GM18951 (cell line): ENCODE data around the gene SNX6.
"Not testable (repeated sequence)": the region's sequence is repeated elsewhere in the genome, so short reads cannot be mapped to it uniquely, and the experiment has no call there.

Experiments
- POLR2A ChIP-seq: IDR thresholded peaks from 4 replicates; pipeline ENCODE4 v1.6.1; 2011; ENCODE audit warnings: mild to moderate bottlenecking; ENCODE audit not compliant: insufficient read length, insufficient read depth; ENCODE audit errors: extremely low read depth
- in situ Hi-C: fragments of 300-500 bp; cut with MboI; formaldehyde crosslinking; loops from one replicate; pipeline ENCODE4 v1.12.0; 2022; ENCODE audit warnings: low sequenced_read_pairs, mixed read lengths, inconsistent platforms; ENCODE audit not compliant: unreplicated experiment

Gene SNX6

DNA sequence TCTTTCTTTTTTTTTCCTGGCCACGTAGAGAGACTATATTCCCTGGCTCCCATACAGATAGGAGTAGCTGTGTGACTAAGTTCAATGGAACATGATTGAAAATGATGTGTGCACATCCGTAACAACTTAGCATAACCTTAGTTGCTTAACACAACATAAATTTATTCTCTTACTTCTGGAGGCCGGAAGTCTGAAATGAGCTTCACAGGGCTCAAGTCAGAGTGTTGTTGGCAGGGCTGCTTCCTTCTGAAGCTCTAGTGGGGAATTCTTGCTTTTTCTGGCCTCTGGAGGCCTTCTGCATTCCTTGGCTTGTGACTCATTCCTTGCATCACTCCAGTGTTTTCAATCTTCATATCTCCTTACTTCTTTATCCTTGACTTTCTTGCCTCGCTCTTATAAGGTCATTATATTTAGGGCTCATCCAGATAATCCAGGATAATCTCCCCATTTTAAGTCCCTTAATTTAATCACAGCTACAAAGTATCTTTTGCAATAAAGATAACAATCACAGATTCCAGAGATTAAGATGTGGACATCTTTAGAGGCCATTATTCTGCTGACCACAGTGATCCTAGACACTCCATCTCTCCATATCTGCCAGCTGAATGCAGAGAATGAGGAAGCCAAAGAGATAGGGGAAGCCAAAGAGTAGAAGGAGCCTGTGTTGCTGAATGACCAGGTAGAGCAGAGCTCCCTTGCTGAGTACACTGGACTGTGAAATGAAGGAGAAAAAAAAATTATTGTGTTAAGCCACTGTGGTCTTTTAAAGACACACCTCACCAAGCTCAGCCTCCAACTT, 21.0 kb upstream of the SNX6 start:
- in situ Hi-C loops: no loop called here
- no peak for TF ChIP-seq POLR2A

DNA sequence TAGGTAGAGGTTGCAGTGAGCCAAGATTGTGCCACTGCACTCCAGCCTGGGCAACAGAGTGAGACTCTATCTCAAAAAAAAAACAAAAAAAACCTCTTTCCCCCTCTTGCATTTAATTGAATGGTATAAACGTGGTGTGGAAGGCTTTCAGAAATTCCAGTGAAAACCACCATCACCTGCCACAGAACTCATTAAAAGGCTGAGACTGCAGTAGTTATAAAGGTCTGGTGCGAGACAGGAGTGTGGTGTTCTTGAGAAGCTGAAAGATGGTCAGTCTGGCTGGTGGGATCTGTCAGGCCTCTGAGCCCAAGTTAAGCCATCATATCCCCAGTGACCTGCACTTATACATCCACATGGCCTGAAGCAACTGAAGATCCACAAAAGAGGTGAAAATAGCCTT, 20.1 kb upstream of the SNX6 start:
- in situ Hi-C loops: not testable (repeated sequence)

DNA sequence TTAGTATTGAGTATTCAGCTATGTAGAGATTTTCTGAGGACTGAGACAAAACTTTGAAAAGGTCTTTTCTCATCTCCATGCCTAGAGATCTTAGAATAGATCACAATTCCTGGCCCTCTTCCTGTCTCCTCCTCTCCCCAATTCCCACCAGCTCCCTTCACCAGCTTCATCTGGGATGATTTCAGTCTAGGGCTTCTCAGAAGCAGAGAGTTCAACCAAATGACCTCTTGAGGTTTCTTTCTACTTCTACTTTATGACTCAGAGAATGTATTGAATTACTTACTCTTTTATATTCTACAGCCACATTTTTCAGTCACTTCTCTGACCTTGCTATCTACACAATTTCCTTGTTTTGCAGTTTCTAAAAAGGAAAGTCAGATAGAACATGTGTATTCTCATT, 19.4 kb upstream of the SNX6 start:
- no peak for TF ChIP-seq POLR2A
- in situ Hi-C loops: no loop called here

DNA sequence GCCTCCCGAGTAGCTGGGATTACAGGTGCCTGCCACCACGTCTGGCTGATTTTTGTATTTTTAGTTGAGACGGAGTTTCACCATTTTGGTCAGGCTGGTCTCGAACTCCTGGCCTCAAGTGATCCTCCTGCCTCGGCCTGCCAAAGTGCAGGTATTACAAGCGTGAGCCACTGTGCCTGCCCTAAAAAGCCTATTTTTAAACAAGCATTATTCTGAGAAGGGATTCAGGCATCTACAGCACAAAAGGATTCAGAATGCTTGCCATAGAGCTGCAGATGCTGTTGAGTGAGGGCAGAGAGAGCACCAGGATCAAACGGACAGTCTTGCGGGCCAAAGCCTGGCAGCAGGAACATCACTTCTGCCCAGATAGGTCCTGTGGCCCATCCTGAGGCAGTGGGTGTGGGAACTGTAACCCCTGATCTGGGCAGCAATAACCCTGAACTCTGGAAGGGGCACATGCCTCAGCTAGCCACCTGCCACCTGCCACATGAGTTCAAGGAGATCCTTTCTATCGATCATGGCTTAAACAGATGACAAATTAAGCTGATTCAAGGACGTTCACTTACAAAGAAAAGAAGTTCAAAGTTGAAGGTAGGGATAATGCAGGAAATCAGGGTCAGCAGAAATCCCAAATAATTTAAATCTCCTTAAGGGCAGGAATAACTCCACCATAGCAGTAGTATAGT, 16.8 kb upstream of the SNX6 start:
- TF ChIP-seq POLR2A: no peak
- in situ Hi-C loops: no loop called here

DNA sequence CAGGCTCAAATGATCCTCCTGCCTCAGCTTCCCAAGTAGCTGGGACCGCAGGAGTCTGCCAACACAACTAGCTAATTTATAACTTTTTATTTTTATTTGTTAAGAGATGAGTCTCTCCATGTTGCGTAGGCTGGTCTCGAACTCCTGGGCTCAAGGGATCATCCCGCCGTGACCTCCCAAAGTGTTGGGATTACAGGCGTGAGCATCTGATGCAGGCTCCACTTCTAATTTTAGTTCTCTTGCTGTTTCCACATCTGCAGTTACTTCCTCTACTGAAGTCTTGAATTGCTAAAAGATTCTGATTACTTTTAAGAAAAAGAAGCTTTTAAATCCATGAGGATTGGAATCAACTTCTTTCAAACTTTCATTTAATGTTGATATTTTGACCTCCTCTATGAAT, 13.4 kb upstream of the SNX6 start:
- in situ Hi-C loops: no loop called here
- TF ChIP-seq POLR2A: no peak

DNA sequence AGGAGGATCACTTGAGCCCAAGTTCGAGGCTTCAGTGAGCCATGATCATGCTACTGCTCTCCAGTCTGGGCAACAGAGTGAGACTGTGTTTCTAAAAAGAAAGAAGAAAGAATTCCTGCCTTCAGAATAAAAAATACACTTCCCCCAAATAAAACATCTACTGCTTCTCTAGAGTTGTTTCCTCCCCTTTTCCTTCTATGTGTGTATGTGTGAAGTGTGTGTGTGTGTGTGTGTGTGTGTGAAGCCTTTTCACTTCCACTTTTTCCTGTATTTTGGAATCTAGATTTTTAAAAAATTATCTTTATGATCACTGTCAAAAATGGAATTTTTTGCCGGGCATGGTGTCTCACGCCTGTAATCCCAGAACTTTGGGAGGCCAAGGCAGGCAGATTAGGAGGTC, 12.6 kb upstream of the SNX6 start:
- no peak for TF ChIP-seq POLR2A
- in situ Hi-C loops: no loop called here

DNA sequence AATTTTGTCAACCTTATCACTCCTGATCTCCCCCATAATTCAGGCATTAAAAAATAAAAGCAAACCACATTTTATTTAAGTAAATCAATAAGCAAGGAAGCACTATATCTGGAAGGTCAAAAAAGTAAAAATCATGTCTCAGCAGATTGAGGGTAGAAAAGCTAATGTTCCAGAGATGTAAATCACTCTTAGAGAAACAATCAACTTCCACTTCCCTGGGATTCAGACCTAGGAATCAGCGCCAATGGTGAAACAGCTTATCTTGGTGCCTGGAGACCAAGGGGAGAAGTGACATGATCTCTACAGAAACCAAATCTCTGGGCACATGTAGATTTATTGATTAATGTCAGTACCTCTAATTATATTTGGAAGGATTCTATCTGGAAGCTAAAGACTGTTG, 10.9 kb upstream of the SNX6 start:
- TF ChIP-seq POLR2A: no peak
- in situ Hi-C loops: no loop called here

DNA sequence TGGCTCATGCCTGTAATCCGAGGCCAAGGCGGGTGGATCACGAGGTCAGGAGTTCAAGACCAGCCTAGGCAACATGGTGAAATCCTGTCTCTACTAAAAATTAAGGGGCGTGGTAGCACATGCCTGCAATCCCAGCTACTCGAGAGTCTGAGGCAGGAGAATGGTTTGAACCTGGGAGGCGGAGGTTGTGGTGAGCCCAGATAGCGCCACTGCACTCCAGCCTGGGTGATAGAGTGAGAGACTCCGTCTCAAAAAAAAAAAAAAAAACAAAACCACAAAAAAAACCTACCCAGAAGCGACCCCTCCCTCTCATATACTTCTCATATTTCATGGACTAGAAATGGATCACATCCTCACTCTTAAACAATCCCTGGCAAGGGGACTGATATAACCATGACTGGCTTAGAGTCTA, 4.4 kb upstream of the SNX6 start:
- in situ Hi-C loops: not testable (repeated sequence)

DNA sequence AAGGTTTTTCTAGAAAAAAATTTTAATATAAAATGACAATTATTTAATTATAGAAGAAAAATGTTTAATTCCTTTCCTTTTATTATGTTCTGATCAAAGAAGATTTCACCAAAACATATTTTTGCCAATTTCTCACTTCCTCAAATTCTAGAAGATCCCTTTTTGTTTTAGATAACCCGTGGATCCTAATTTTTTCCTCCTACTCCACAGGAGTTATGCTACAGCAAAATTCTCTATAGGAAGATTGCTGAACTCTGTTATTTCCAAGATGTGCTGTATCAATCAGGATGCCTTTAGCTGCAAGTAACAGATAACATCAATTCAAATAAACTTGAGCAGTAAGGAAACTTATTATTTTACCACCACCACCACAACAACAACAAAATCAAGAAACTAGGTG, 3.8 kb upstream of the SNX6 start:
- TF ChIP-seq POLR2A: no peak
- in situ Hi-C loops: no loop called here

DNA sequence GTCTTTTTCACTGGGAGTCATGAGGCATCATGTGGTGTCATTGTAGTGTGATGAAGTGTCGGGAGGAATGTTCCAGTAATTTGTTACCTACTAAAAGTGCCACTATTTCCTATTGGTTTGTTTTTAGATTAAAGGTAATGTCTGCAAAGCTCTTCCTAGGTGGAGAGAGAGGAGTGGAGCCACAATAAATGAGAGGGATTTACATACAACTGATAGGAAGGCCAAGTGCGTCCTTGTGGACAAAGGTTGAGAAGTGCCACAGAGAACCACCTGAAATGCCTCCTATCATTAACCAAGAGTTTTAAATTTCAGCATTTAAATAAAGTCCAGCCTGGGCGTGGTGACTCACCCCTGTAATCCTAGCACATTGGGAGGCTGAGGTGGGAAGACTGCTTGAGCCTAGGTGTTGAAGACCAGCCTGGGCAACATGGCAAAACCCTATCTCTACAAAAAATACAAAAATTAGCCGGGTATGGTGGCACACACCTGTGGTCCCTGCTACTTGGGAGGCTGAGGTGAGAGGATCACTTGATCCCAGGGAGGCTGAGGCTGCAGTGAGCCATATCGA, 2.5 kb upstream of the SNX6 start:
- in situ Hi-C loops: no loop called here

DNA sequence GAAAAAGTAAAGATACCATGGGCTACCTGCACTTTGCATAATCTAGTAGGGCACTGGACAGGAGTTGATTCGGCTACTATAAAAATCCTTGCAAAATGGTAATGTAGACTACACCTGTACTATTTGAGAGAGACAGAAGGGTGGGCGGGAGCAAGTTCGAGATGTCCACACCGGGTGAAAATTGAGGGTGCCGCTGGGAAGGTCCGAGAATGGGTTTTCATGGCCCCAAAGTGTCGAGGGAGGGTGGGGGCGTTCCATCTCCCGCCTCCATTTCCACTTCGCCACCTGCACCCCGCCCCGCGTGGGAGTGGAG, 648 bp downstream of the SNX6 start:
- in situ Hi-C loops: no loop called here
- TF ChIP-seq POLR2A: no peak

More for the DNA sequence above, 2.5 kb upstream of the SNX6 start:
- TF ChIP-seq POLR2A: no peak

DNA sequence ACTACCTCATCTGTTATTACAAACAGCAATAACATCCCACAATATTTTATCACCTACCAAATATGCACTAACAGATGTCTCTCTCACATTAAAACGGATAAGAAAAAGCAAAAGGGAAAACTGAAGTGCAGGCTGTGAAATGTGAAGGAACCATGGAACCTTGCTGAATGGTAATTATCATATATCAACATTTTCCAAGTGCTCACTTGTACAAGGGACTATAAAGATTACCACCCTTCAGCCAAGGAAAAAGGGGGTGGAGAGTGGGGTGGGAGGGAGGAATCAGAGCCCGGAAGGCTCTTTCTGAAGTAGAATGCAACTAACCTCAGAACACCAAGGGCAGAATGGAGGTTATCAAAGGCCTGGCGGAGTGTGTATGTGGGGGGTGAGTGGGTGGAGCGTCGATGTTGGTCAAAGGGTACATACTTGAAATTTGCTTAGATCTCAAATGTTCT, 1.2 kb downstream of the SNX6 start:
- no peak for TF ChIP-seq POLR2A
- in situ Hi-C loops: no loop called here

DNA sequence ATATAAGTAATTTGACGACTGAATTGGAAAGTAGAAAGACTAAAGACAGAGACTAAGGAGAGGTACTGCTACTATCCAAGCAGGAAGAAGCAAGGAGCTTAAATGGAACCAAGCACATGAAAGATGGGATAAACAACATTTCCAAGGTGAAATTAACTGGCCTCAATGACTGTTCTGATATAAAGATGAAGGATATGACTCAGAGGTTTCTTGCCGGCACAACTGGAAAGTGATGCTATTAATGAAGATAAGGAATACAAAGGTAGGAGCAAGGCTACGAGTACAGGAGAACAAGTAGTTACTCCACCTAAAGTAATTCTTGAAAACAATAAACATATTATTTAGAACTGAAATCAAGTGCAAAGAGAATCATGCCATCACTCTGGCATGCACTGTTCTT, 6.4 kb downstream of the SNX6 start:
- TF ChIP-seq POLR2A: no peak
- in situ Hi-C loops: no loop called here

DNA sequence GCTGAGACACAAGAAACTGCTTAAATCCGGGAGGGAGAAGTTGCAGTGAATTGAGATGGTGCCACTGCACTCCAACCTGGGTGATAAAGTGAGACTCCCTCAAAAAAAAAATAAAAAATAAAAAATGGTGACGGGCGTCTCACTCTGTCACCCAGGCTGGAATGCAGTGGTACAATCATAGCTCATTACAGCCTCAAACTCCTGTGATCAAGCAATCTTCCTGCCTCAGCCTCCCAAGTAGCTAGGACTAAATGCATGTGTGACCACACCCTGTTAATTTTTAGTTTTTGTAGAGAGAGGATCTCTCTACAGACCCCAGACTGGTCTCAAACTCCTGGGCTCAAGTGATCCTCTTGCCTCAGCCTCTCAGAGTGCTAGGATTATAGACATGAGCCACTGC, 9.1 kb downstream of the SNX6 start:
- in situ Hi-C loops: no loop called here

DNA sequence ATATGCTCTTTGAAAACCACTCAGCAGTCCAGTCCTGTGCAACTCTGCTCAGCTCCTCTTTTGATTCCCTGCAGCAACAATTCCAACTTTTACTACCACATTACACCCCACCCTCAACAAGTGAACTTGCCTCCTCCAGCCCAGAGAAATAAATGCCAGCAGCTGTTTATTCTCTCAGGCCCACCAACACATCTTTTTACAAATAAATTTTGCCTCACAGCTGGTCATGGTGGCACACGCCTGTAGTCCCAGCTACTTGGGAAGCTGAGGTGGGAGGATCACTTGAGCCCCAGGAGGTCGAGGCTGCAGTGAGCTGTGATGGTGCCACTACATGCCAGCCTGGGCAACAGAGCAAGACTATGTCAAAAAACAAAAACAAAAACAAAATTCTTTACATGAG, 9.8 kb downstream of the SNX6 start:
- in situ Hi-C loops: no loop called here
- no peak for TF ChIP-seq POLR2A

More for the DNA sequence above, 9.1 kb downstream of the SNX6 start:
- TF ChIP-seq POLR2A: no peak

DNA sequence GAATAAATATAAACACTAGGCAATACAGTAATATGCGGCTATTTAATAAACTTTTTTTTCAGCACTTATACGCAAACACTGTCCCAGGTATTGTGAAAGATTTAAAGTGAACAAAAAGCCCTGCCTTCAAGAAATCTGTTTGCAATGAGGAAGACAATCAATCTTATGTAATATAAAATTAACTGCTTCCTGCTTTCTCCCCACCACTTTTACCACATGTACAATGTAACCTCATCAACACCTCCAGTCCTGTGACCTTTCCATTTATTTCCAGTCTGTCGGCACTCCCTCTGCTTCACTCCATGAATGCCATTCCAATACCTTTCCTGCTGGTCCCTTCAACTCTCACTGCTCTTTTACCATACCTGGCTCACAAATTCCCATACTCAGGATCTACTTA, 10.5 kb downstream of the SNX6 start:
- in situ Hi-C loops: no loop called here
- no peak for TF ChIP-seq POLR2A
